Measurements from ENCODE around the gene STPG3.

STPG3 gene

GRCh38 chr9:137280474-137281344 lies 29.6 kb downstream of the STPG3 start:
- no peak for DNase-seq (ENCODE audit: low spot score)

GRCh38 chr9:137281345-137282116 lies 30.4 kb downstream of the STPG3 start:
- DNase-seq (ENCODE audit: low spot score): no peak

GRCh38 chr9:137286975-137287383 lies 35.9 kb downstream of the STPG3 start:
- no peak for DNase-seq (ENCODE audit: low spot score)

GRCh38 chr9:137293094-137293481 lies 42.0 kb downstream of the STPG3 start:
- DNase-seq (ENCODE audit: low spot score): no peak

GRCh38 chr9:137293482-137294090 lies 42.5 kb downstream of the STPG3 start:
- no peak for DNase-seq (ENCODE audit: low spot score)

- DNase-seq (ENCODE audit: low spot score): no peak
These were observed 43.1 kb downstream of the STPG3 start for GRCh38 chr9:137294091-137294680.

- DNase-seq (ENCODE audit: low spot score): no peak
These were observed 43.7 kb downstream of the STPG3 start for GRCh38 chr9:137294681-137295237.

GRCh38 chr9:137295238-137295811 lies 44.2 kb downstream of the STPG3 start:
- no peak for DNase-seq (ENCODE audit: low spot score)

- no peak for DNase-seq (ENCODE audit: low spot score)
These were observed 45.0 kb downstream of the STPG3 start for GRCh38 chr9:137295849-137296669.

- no peak for DNase-seq (ENCODE audit: low spot score)
These were observed 45.9 kb downstream of the STPG3 start for GRCh38 chr9:137296670-137297664.

- DNase-seq (ENCODE audit: low spot score): no peak
These were observed 46.9 kb downstream of the STPG3 start for GRCh38 chr9:137297966-137298365.

- DNase-seq (ENCODE audit: low spot score): no peak
These were observed 47.5 kb downstream of the STPG3 start for GRCh38 chr9:137298401-137299202.

GRCh38 chr9:137299203-137299565 lies 48.1 kb downstream of the STPG3 start:
- no peak for DNase-seq (ENCODE audit: low spot score)

GRCh38 chr9:137299938-137300337 lies 48.9 kb downstream of the STPG3 start:
- peak; percentile 28 for DNase-seq (ENCODE audit: low spot score)

- DNase-seq (ENCODE audit: low spot score): no peak
These were observed 49.5 kb downstream of the STPG3 start for GRCh38 chr9:137300567-137301080.

- no peak for DNase-seq (ENCODE audit: low spot score)
These were observed 50.2 kb downstream of the STPG3 start for GRCh38 chr9:137301081-137301947.

- peak; percentile 77 for DNase-seq (ENCODE audit: low spot score)
These were observed 51.0 kb downstream of the STPG3 start, which contains the start of gene NRARP for GRCh38 chr9:137302118-137302448. Gene NRARP (minus strand): TSS chr9:137302271. CDS start chr9:137301928, 343 bp downstream.

All from pons (tissue), 1 donor.